22Rv1 (cell line): ENCODE data around the gene UBE2L5.

Source experiments
- CTCF ChIP-seq: fragments of 450-650 bp; IDR thresholded peaks from 2 replicates; pipeline ENCODE4 v1.5.1; 2017; ENCODE audit warnings: mild to moderate bottlenecking
- ZFX ChIP-seq: fragments of 450-650 bp; IDR thresholded peaks from 2 replicates; pipeline ENCODE4 v1.6.1; 2017; ENCODE audit warnings: antibody characterized with exemption, borderline replicate concordance

- no peak for TF ChIP-seq CTCF
- no peak for TF ChIP-seq ZFX
These were observed 4.1 kb upstream of the UBE2L5 start for GRCh38 chr13:30418075-30418716.
